GM12878 (cell line): ENCODE data around the gene C16orf96. TPM values are rescaled to one million over a fixed set of nuclear protein-coding genes. Genes with fewer than 3 reads are reported as not detected.

Experiments used
- ATAC-seq: fragments of 200-7000 bp; cut with Tn5 transposase; 3 replicates; pipeline ENCODE4 v1.9.1; 2020; ENCODE audit warnings: mild to moderate bottlenecking, moderate library complexity
- BruUV-seq: library from RNA; stranded (reverse); fragments of 400-500 nt; replicated peaks from 2 replicates; lab custom pipeline; 2021; lab: Mats Ljungman, UMichigan
- CTCF ChIA-PET: fragments of 300-600 bp; sonication (Branson Sonifier 250); formaldehyde crosslinking; extraction: SDS; loops from one replicate; lab custom pipeline; 2021; ENCODE audit warnings: inconsistent platforms; lab: Yijun Ruan, JAX
- POLR2A ChIA-PET: fragments of 350-600 bp; formaldehyde crosslinking; extraction: SDS; loops from one replicate; lab custom pipeline; 2021; ENCODE audit warnings: inconsistent platforms; lab: Charles Lee
- RAD21 ChIA-PET: fragments of 300-600 bp; sonication (Branson Sonifier 250); formaldehyde crosslinking; loops from one replicate; lab custom pipeline; 2023; ENCODE audit warnings: antibody characterized with exemption; ENCODE audit not compliant: unreplicated experiment; lab: Charles Lee
- SMC1A ChIA-PET: fragments of 300-600 bp; sonication (Branson Sonifier 250); formaldehyde crosslinking; loops from one replicate; lab custom pipeline; 2023; ENCODE audit not compliant: unreplicated experiment, uncharacterized antibody; lab: Charles Lee
- DNase-seq: peaks from one replicate; pipeline ENCODE4 v3.0.0-alpha.2; 2011; ENCODE audit warnings: low read depth, low spot score
- FAIRE-seq: peaks from 3 replicates; lab custom pipeline; 2011; peaks lifted over from hg19 to GRCh38; lab: Jason Lieb, UNC
- H2AFZ ChIP-seq: 2 replicates; pipeline ENCODE4 v1.6.0; 2011; ENCODE audit warnings: low read depth, low read length, control low read depth; ENCODE audit not compliant: control insufficient read depth
- H3K27ac ChIP-seq: 2 replicates; pipeline ENCODE4 v1.5.1; 2011; ENCODE audit warnings: control low read depth; ENCODE audit not compliant: control insufficient read depth, insufficient read depth
- H3K27me3 ChIP-seq, 2 experiments: replicated peaks in 1 of 2; 2 replicates each; pipeline versions ENCODE4 v1.6.0 to v1.6.1; 2011; ENCODE audit warnings: low read length in 1 of 2; ENCODE audit not compliant: control insufficient read depth in 2 of 2, insufficient read depth in 2 of 2
- H3K36me3 ChIP-seq, 2 experiments: 2 replicates each; pipeline ENCODE4 v1.5.1; 2011; ENCODE audit warnings: low read length in 1 of 2; ENCODE audit not compliant: control insufficient read depth in 2 of 2, insufficient read depth in 2 of 2
- H3K4me1 ChIP-seq: 2 replicates; pipeline ENCODE4 v1.6.1; 2011; ENCODE audit warnings: mild to moderate bottlenecking, low read length, moderate library complexity, mixed read lengths; ENCODE audit not compliant: control insufficient read depth, insufficient read depth
- H3K4me2 ChIP-seq: 2 replicates; pipeline ENCODE4 v1.6.0; 2011; ENCODE audit warnings: control low read depth; ENCODE audit not compliant: control insufficient read depth, insufficient read depth
- H3K4me3 ChIP-seq: fragments of 200-600 bp; sonication (generic); 2 replicates; pipeline ENCODE4 v1.5.1; 2016
- H3K79me2 ChIP-seq: 2 replicates; pipeline ENCODE4 v1.6.0; 2011; ENCODE audit warnings: low read length; ENCODE audit not compliant: control insufficient read depth, insufficient read depth
- H3K9ac ChIP-seq: 2 replicates; pipeline ENCODE4 v1.8.0; 2011; ENCODE audit warnings: low read length, control low read depth, mixed read lengths; ENCODE audit not compliant: control insufficient read depth, insufficient read depth
- H3K9me3 ChIP-seq: replicated peaks from 3 replicates; pipeline ENCODE4 v1.5.1; 2011; ENCODE audit warnings: mild to moderate bottlenecking, low read length; ENCODE audit not compliant: control insufficient read depth, insufficient read depth
- H4K20me1 ChIP-seq: 2 replicates; pipeline ENCODE4 v1.6.0; 2011; ENCODE audit not compliant: control insufficient read depth, insufficient read depth
- BCL11A ChIP-seq: IDR thresholded peaks from 2 replicates; pipeline ENCODE4 v1.6.1; 2011; ENCODE audit warnings: low read depth, low read length
- BHLHE40 ChIP-seq, 2 experiments: fragments of 450-650 bp in 1 of 2; IDR thresholded peaks; 2 replicates each; pipeline ENCODE4 v1.6.1; 2011 to 2017; ENCODE audit warnings: low read depth in 2 of 2, borderline replicate concordance in 1 of 2, improper control_type of control experiment in 1 of 2, low read length in 1 of 2, mild to moderate bottlenecking in 1 of 2
- E4F1 ChIP-seq: fragments of 450-650 bp; IDR thresholded peaks from 2 replicates; pipeline ENCODE4 v1.6.1; 2018; ENCODE audit warnings: borderline replicate concordance, mild to moderate bottlenecking; ENCODE audit not compliant: partially characterized antibody
- JUND ChIP-seq: IDR thresholded peaks from 2 replicates; pipeline ENCODE4 v1.6.1; 2012; ENCODE audit warnings: low read depth, mild to moderate bottlenecking, low read length, improper control_type of control experiment, moderate library complexity
- MLLT1 ChIP-seq: fragments of 450-650 bp; IDR thresholded peaks from 2 replicates; pipeline ENCODE4 v1.6.1; 2016; ENCODE audit warnings: mild to moderate bottlenecking
- MTA3 ChIP-seq: IDR thresholded peaks from 2 replicates; pipeline ENCODE4 v1.6.1; 2012; ENCODE audit warnings: low read length, inconsistent platforms, borderline replicate concordance
- ZNF274 ChIP-seq: IDR thresholded peaks from one replicate; pipeline ENCODE4 v1.8.0; 2011; ENCODE audit not compliant: insufficient read length, insufficient read depth
- ZNF687 ChIP-seq: fragments of 450-650 bp; IDR thresholded peaks from 2 replicates; pipeline ENCODE4 v1.6.1; 2017; ENCODE audit warnings: mild to moderate bottlenecking, moderate library complexity
- WGBS: methylation state at CpG from one replicate; pipeline ENCODE4 v1.1.6; 2016; ENCODE audit warnings: low lambda C conversion rate; ENCODE audit not compliant: insufficient replicate concordance, insufficient coverage; ENCODE audit errors: missing lambda C conversion rate; 5-methylcytosine and 5-hydroxymethylcytosine counted together
- in situ Hi-C: fragments of 300-500 bp; cut with MboI; formaldehyde crosslinking; loops from 9 replicates; pipeline ENCODE4 v1.14.3; 2018; ENCODE audit warnings: mixed read lengths
- intact Hi-C: fragments of 100-400 bp; cut with micrococcal nuclease; formaldehyde crosslinking; loops from one replicate; pipeline ENCODE4 v1.14.2; 2022; ENCODE audit not compliant: unreplicated experiment
- polyA plus RNA-seq, 11 experiments: library from polyadenylated mRNA; depleted of rRNA in 4 of 11; unstranded in 6 of 11; stranded (reverse) in 5 of 11; fragments of >200 nt; fragmentation: Nextera tagmentation in 4 of 11; fragmentation: Illumina TruSeq in 1 of 11; extraction: Ambion mirVana in 4 of 11; extraction: Trizol in 1 of 11; gene quantifications; 1 replicate in 1 of 11; 2 replicates in 10 of 11; pipeline versions ENCODE4 v1.2.1 to v1.2.3, GENCODE V29; 2011 to 2016; ENCODE audit warnings: inconsistent platforms in 2 of 11, missing spikeins in 2 of 11, low read depth in 1 of 11
- total RNA-seq, 4 experiments: library from RNA; depleted of rRNA in 3 of 4; stranded (reverse); fragments of >200 nt in 3 of 4; fragmentation: Illumina TruSeq in 1 of 4; extraction: Trizol in 1 of 4; gene quantifications; 2 replicates each; pipeline versions ENCODE4 v1.2.1 to v1.2.3, GENCODE V29; 2013 to 2021

C16orf96 gene
- total and polyA plus RNA-seq, 10 of the 15 experiments (the other 5 are each of a cell fraction or from before 2014, with no cell fraction given) = 0.01 to 0.08 (median 0.01) TPM; not detected in 7

- no peak for TF ChIP-seq ZNF687
- no TSS peak for BruUV-seq
- Histone ChIP-seq H3K9me3 (no peaks in the 10 kb centered on the region), H3K79me2 (no peaks in the 10 kb centered on the region), H3K36me3 (no peaks in the 10 kb centered on the region), H3K9ac (no peak overlapping the region), H2AFZ (no peak overlapping the region), H4K20me1 (no peaks in the 10 kb centered on the region), H3K27me3 (no peaks in the 10 kb centered on the region; a peak in 1 of 4 replicates), H3K4me2 (no peak overlapping the region), H3K4me3 (no peak overlapping the region), H3K27ac (no peak overlapping the region), H3K4me1 (no peaks in the 10 kb centered on the region)
- DNase-seq = no peak
- intact Hi-C loops = no loop called here
- SMC1A ChIA-PET = no interaction called here
- in situ Hi-C loops = no loop called here
- POLR2A ChIA-PET = no interaction called here
- RAD21 ChIA-PET = no interaction called here
- no peak for FAIRE-seq
- CTCF ChIA-PET = no interaction called here
- ATAC-seq = no peak
- 73% methylated on average over 12 of the region's 15 CpGs for WGBS
These were observed 19.9 kb downstream of the C16orf96 start for GRCh38 chr16:4576008-4576407.

- FAIRE-seq (no peak), ATAC-seq (no peak), DNase-seq (no peak)
- no peaks in the 10 kb centered on the region for H3K9me3 ChIP-seq
- H3K27ac ChIP-seq = no peak overlapping the region
- 53% methylated on average over 13 of the region's 13 CpGs for WGBS
- in situ Hi-C loops = no loop called here
- ChIA-PET CTCF (no interaction called here), POLR2A (no interaction called here), SMC1A (no interaction called here), RAD21 (interaction anchor here (0.7 kb wide), 1 partner anchor 227 kb away, joined by 3 read pairs; no protein-coding TSS in a partner anchor)
- BruUV-seq = no TSS peak
- H4K20me1 ChIP-seq = no peaks in the 10 kb centered on the region
- H3K9ac ChIP-seq = no peak overlapping the region
- H3K4me3 ChIP-seq = no peak overlapping the region
- H3K4me2 ChIP-seq = no peak overlapping the region
- H3K27me3 ChIP-seq = no peaks in the 10 kb centered on the region; a peak in 1 of 4 replicates
- no peaks in the 10 kb centered on the region for H3K79me2 ChIP-seq
- no peaks in the 10 kb centered on the region for H3K36me3 ChIP-seq
- no peaks in the 10 kb centered on the region for H3K4me1 ChIP-seq
- no peak overlapping the region for H2AFZ ChIP-seq
- intact Hi-C loops = no loop called here
- no peak for TF ChIP-seq BHLHE40 (IDR thresholded peaks at IDR 0.05; ENCODE audit: borderline replicate concordance in 1 of 2, low read depth in 2 of 2, low read length in 1 of 2)
- no peak for TF ChIP-seq MTA3
- no peak for TF ChIP-seq BCL11A
- TF ChIP-seq JUND = no peak
- TF ChIP-seq E4F1 = no peak
- no peak for TF ChIP-seq MLLT1
- TF ChIP-seq ZNF274 = no peak
These were observed 22.9 kb downstream of the C16orf96 start for GRCh38 chr16:4578961-4579530.
